GM12874 (cell line): Measurements from ENCODE around the gene NUDCD2.

Source experiments
- TF ChIP-seq, protein P1 (sequence below): IDR thresholded peaks from 2 replicates; pipeline ENCODE4 v1.5.1; 2011; ENCODE audit warnings: low read depth, mild to moderate bottlenecking, control low read depth, low read length, moderate library complexity; ENCODE audit not compliant: insufficient read depth

The NUDCD2 gene

DNA sequence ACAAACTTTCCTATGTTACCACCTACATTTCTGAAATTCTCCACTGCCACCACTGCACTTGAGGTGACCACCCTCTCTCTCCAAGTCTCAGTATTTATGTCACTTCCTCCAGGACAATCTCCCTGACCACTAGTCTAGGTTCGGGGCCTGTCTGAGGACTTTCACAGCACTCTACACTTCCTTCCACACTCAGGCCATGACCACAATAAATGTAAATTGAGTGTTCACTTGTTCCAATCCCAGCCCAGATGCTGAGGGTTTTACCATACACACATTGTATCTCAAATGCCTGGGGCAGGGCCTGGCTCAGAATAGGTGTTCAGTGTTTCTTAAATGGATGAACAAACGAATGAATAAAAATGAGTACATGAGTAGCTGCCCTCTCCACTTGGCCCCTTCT, 49.4 kb downstream of the NUDCD2 start:
- TF ChIP-seq, protein P1, sequence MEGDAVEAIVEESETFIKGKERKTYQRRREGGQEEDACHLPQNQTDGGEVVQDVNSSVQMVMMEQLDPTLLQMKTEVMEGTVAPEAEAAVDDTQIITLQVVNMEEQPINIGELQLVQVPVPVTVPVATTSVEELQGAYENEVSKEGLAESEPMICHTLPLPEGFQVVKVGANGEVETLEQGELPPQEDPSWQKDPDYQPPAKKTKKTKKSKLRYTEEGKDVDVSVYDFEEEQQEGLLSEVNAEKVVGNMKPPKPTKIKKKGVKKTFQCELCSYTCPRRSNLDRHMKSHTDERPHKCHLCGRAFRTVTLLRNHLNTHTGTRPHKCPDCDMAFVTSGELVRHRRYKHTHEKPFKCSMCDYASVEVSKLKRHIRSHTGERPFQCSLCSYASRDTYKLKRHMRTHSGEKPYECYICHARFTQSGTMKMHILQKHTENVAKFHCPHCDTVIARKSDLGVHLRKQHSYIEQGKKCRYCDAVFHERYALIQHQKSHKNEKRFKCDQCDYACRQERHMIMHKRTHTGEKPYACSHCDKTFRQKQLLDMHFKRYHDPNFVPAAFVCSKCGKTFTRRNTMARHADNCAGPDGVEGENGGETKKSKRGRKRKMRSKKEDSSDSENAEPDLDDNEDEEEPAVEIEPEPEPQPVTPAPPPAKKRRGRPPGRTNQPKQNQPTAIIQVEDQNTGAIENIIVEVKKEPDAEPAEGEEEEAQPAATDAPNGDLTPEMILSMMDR: no peak

DNA sequence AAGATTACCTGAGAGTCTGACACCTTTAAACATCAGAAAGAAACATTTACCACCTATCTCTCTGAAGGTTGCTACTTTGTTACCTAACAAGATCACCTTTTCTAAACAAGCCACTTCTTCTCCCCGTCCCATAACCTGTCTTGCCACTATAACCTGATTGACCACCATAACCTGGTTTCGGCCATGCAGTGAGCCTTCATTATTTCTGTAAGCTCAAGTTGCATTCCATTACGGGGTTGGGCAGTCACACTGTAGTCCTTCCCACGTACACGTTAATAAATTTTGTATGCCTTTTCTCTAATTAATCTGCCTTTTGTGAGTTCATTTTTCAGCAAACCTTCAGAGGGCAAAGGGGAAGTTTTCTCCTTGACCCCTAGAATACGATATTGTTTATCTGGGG, 50.5 kb downstream of the NUDCD2 start:
- TF ChIP-seq, protein P1: no peak

GRCh38 chr5:163408311-163408923, 51.5 kb downstream of the NUDCD2 start:
- TF ChIP-seq, protein P1: peak; percentile 71

DNA sequence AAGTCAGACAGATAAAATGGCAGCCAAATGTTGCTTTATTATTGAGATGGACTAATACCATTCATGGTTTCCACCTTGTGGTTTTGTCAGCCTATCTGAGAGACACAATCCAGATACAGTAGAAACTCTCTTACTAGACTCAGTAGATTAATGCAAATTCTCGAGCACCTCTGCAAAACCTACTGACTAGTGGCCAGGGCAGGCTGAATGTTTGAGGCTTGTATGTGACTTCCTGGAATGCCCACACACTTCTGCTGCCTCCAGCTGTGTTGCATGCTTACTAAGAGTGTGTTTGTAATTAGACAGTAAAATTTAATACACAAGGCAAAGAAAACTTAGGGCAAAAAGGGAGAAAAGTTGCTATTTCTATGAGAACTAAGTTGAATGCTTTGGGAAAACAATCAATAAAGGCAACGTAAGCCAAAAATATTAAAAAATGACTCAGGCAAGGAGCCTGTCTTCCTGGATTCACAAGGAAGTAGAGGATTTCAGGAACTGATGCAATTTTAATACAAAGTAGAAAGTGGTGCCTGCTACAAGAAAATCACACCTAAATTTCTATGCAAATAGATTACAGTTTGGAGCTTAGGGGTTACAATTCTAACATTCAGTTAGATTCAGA, 52.8 kb downstream of the NUDCD2 start:
- TF ChIP-seq, protein P1: no peak

DNA sequence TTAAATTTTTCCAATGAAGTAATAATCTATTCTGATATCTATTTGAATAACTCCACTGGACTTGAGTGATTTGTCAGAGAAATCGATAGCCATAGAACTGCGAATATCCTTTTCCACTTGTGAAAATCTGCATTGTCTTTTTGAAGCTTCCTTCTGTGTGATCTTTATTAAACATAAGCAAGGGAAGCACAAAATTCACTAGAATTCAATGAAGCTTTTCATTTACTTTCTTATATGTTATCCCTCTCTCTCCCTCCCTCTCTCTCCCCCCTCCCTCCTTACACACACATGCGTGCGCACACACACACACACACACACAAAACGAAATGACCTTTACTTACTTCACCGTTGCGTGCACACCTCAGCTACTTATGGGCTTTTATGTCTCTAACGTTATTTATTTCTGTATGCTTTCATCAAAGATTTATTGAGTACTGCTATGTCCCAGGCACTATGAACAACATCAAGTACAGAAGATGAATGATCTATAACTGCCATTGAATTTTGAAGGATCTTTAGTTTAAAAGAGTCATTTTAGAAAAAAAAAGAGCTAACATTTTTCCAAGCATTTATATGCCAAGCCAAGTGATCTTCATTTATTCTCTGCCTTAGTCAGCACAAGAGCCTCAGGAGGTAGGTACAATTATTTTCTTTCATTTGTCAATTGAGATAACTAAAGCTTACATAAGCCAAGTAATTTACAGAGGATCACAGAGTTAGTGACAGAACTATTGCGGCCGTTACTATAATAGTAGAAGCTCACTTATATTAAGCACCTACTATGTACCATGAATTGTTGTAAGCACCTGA, 55.3 kb downstream of the NUDCD2 start:
- TF ChIP-seq, protein P1: no peak

- TF ChIP-seq, protein P1: no peak
Observed at GRCh38 chr5:163402007-163402406, 57.9 kb downstream of the NUDCD2 start.

GRCh38 chr5:163401271-163401670, 58.6 kb downstream of the NUDCD2 start:
- TF ChIP-seq, protein P1: no peak
